HUDEP-2 (cell line): Measurements from ENCODE around the gene PGPEP1.
"Not testable (repeated sequence)": the region's sequence is repeated elsewhere in the genome, so short reads cannot be mapped to it uniquely, and the experiment has no call there.

Experiments used
- DNase-seq, 76 experiments: peaks; one replicate each; lab custom pipeline; 2025; ENCODE audit not compliant: unreplicated experiment in 76 of 76; lab: John Stamatoyannopoulos, UW

Gene PGPEP1

GRCh38 chr19:18329035-18329376 is 11.4 kb upstream of the PGPEP1 start:
- DNase-seq: no peak

DNA sequence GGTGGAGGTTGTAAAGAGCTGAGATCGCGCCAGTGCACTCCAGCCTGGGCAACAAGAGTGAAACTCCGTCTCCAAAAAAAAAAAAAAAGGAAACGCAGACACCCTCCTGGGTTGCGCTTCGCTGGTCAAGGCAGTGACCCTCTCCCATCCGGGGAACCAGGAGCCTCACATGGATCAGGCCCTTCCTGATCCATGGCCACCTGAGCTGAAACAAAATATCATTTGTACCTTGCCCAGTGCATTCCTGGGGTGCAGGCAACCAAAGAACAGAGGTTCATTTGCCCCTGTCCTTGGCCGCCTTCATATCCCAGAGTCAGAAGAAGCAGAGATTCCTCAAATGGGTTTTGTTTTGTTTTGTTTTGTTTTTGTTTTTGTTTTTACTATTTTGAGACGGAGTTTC is 9.5 kb upstream of the PGPEP1 start:
- no peak for DNase-seq

DNA sequence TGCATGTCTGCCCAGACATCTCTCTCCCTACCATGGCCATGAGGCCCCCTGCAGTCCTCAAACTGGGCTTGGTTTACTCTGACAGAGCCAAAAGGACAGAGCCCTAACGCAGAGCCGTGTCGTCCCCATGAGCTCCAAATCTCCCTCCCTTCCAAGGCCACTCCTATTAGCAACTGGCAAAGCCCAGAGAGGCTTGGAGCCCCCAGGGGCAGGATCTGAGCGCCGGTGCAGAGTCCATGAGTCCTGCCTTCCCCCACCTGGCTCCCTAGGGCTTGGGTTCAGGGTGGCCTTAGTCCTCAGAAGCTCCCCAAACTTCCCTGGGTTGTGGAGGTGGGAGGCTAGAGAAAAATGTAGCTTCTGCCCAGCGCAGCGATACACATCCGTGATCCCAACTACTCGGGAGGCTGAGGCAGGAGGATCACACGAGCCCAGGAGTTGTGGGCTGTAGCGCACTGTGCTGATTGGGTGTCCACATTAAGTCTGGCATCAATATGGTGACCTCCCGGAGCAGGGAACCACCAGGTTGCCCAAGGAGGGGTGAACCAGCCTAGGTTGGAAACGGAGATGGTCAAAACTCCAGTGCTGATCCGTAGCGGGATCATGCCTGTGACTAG is 7.4 kb upstream of the PGPEP1 start:
- DNase-seq: no peak

DNA sequence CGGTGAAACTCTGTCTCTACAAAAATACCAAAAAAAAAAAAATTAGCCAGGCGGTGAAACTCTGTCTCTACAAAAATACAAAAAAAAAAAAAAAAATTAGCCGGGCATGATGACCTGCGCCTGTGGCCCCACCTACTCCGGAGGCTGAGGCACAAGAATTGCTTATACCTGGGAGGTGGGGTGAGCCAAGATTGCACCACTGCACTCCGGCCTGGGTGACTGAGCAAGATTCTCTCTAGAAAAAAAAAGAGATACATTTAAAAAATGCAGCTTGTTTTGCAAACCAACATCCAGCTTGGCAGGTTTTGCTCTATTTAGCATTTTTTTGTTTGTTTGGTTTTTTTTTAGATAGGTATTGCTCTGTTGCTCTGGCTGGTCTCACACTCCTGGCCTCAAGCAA is 6.7 kb upstream of the PGPEP1 start:
- DNase-seq: no peak

DNA sequence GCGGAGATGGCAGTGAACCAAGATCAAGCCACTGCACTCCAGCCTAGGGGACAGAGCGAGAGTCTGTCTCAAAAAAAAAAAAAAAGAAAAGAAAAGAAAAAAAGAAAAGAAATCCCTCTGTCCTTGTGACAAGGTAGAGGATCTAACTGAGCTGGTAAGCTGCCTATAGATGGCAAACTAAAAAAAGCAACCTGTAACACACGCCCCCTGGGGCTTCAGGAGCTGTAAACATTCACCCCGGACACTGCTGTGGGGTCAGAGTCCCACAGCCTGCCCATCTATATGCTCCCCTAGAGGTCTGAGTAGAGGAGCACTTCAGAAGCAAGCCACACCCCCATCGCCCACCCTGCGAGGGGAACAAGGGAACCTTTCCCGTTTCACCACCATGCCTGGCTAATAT is 4.3 kb upstream of the PGPEP1 start:
- no peak for DNase-seq

GRCh38 chr19:18338541-18338940 is 1.9 kb upstream of the PGPEP1 start:
- DNase-seq: no peak

GRCh38 chr19:18339723-18340122 is 675 bp upstream of the PGPEP1 start:
- DNase-seq: peak in 56 of 76 experiments; percentile 7 to 69 (median 36)

GRCh38 chr19:18340990-18341868 is 831 bp downstream of the PGPEP1 start:
- peak in 69 of 76 experiments; percentile 25 to 88 (median 70) for DNase-seq

- DNase-seq: no peak
Observed at GRCh38 chr19:18342090-18342632, 1.8 kb downstream of the PGPEP1 start.

DNA sequence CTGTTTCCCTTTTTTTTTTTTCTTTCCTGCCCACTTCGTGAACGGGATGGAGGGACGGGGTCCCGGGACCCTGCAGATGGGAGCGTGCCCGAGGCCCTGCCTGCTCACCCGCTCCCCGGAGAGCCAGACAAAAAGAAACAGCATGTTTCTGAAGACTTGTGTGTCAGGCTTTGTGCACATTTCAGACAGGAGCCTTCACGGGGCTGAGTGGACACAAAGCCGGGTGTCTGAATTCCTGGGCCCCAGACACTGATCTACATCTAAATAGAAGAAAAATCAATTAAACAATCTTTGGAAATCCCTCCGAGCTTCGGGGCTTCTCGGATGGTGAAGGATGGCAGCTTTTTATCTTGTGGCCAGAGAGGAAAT is 4.2 kb downstream of the PGPEP1 start:
- DNase-seq: no peak

DNA sequence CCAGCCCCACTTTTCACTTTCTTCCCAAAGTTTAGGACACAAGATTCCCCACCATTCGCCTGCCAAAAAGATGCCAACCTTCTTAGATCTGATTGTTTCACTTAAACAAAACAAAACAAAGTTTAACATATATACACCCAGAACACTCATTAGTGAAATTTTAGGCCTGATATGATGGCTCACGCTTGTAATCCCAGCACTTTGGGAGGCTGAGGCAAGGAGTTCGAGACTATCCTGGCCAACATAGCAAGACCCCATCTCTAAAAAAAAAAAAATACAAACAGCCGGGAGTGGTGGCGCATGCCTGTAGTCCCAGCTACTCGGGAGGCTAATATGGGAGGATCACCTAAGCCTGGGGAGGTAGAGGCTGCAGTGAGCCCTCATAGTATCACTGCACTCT is 4.9 kb downstream of the PGPEP1 start:
- DNase-seq: no peak

- no peak for DNase-seq
Observed at GRCh38 chr19:18346091-18346490, 5.7 kb downstream of the PGPEP1 start.

DNA sequence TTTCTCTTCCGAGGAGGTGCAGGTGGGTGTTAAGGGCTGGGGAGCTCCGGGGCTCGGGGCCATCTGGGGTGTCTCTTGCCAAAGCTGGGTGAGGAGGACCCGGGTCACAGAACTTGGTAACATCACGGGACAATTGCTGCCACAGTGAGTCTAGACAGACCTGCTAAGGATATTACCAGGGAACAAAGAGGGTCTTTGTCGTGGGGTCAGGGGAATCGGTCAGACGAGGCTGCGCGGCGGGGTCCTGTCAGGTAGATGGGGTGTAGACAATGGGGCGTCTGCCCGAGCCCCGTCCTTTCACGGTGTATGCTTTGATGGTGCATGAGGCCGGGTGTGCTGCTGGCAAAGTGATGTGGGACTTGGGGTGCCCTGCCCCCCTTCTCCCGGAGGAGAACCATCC is 7.8 kb downstream of the PGPEP1 start:
- DNase-seq: no peak

- DNase-seq: not testable (repeated sequence)
Observed at GRCh38 chr19:18348818-18349339, 8.5 kb downstream of the PGPEP1 start.

DNA sequence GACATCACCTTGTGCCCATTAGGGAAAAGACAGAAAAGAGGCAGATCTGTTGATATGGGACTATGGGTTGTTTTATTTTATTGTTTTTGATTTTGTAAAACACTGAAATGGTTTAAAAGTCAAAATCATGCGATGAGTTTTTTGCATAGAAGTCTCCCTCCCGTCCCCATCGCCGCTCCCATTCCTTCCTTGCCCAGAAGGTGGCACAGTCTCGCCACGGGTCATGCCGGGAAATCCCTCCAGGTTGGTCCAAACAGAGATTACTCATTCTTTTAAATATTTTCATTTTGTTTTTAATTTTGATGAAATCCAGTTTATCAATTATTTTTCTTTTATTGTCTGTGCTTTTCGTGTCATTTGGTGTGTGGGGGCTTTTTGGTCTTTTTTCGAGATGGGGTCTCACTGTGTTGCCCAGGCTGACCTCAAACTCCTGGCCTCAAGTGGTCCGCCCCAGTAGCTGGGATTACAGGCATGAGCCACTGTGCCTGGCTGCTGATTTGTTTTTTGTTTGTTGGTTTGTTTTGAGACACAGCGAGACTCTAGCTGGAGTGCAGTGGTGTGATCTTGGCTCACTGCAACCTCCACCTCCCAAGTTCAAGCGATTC is 9.2 kb downstream of the PGPEP1 start:
- DNase-seq: peak in 57 of 76 experiments; percentile 7 to 73 (median 44)

DNA sequence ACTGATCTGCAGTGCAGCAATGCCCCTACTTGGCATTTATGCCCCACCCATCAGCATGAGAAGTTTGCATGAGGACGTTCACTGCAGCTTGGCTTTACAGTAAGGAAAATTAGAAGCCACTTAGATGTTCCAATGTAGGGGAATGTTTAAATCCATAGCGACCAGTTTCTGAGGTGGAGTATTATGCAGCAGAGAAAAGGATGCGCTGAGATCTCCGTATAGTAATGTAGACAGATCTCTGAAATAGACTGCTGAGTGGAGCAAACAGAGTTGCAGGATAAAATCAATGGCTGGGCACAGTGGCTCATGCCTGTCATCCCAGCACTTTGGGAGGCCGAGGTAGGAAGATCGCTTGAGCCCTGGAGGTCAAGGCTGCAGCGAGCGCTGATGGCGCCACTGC is 10.1 kb downstream of the PGPEP1 start:
- no peak for DNase-seq

GRCh38 chr19:18351544-18351943 is 11.1 kb downstream of the PGPEP1 start:
- no peak for DNase-seq

- DNase-seq: no peak
Observed at GRCh38 chr19:18353378-18354005, 13.1 kb downstream of the PGPEP1 start.

DNA sequence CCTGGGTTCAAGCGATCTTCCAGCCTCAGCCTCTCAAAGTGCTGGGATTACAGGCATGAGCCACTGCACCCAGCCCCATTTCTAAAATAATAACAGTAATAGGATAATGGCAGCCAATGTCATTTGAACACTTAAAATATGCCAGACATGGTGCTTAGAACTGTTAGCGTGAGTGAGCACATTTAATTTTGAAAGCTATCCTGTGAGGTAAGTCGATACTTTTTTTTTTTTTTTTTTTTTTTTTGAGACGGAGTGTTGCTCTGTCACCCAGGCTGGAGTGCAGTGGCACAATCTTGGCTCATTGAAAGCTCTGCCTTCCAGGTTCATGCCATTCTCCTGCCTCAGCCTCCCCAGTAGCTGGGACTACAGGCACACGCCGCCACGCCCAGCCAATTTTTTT is 14.3 kb downstream of the PGPEP1 start:
- DNase-seq: not testable (repeated sequence)

DNA sequence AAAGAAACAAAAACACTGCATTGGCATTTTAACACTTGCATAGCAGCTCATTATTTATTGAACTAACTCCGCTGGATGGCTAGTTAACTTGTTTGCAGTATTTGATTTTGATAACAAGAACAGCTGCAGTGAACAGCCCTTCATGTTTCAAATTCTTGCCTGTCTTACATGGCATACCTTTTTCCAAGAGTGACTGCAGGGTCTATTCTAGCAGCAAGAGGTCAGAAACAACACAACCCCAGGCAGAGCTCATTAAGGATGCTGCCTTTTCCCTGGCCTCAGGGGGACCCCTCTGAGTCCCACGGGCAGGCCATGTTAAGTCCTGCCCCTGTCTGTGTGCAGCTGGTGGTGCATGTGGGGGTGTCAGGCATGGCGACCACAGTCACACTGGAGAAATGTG is 16.6 kb downstream of the PGPEP1 start:
- no peak for DNase-seq

DNA sequence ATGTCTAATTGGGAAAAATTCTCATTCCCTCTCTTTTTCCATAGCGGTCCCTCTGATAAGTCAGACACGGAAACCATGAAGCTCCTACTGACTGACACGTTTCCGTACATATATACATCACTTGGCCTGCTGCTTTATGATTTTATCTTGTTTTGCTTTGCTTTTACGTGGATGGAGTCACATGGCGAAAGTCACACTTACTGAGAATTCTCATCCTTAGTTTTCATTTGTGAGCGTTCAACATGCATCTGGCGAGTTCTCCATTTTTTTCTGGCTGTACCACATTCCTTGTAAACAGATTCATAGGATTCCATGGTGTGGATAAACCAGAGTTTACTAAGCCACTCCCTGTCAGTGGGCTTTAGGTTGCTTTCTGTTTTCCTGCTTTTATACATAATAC is 21.2 kb downstream of the PGPEP1 start:
- no peak for DNase-seq
